CD1c-positive myeloid dendritic cell (primary cell): ENCODE measurements around the gene CPLX4.
A peak's percentile ranks its signal among the peaks of the same experiment; 100 is the strongest.

Source experiments
- DNase-seq: peaks from one replicate; pipeline ENCODE4 v3.0.0-alpha.2; 2016; ENCODE audit errors: extremely low spot score

The CPLX4 gene

GRCh38 chr18:59306640-59307039 lies 11.8 kb downstream of the CPLX4 start:
- no peak for DNase-seq

GRCh38 chr18:59305295-59305694 lies 13.2 kb downstream of the CPLX4 start:
- DNase-seq, result no peak

- no peak for DNase-seq
These were observed 14.7 kb downstream of the CPLX4 start for GRCh38 chr18:59303656-59304195.

- DNase-seq, result no peak
These were observed 15.4 kb downstream of the CPLX4 start for GRCh38 chr18:59303006-59303405.

- no peak for DNase-seq
These were observed 16.5 kb downstream of the CPLX4 start for GRCh38 chr18:59301929-59302328.

GRCh38 chr18:59300676-59301285 lies 17.7 kb downstream of the CPLX4 start:
- no peak for DNase-seq

GRCh38 chr18:59298871-59299270 lies 19.6 kb downstream of the CPLX4 start:
- no peak for DNase-seq

GRCh38 chr18:59293317-59293716 lies 25.1 kb downstream of the CPLX4 start:
- no peak for DNase-seq

- no peak for DNase-seq
These were observed 32.1 kb downstream of the CPLX4 start for GRCh38 chr18:59286341-59286740.

GRCh38 chr18:59282341-59282740 lies 36.1 kb downstream of the CPLX4 start:
- DNase-seq, result no peak

- DNase-seq, result no peak
These were observed 38.7 kb downstream of the CPLX4 start for GRCh38 chr18:59279722-59280121.

GRCh38 chr18:59279193-59279592 lies 39.3 kb downstream of the CPLX4 start:
- no peak for DNase-seq

GRCh38 chr18:59278793-59279192 lies 39.7 kb downstream of the CPLX4 start:
- DNase-seq, result no peak

- no peak for DNase-seq
These were observed 42.4 kb downstream of the CPLX4 start for GRCh38 chr18:59276047-59276446.

GRCh38 chr18:59275406-59275949 lies 43.0 kb downstream of the CPLX4 start:
- no peak for DNase-seq

- DNase-seq, result no peak
These were observed 43.9 kb downstream of the CPLX4 start for GRCh38 chr18:59274533-59274928.

GRCh38 chr18:59273759-59274532 lies 44.5 kb downstream of the CPLX4 start:
- DNase-seq, result no peak

GRCh38 chr18:59272891-59273758 lies 45.3 kb downstream of the CPLX4 start, which contains the start of gene RAX:
TSS of gene RAX (minus strand) at chr18:59273454. CDS start at chr18:59273206, 248 bp downstream.
- peak; percentile 10 for DNase-seq

- no peak for DNase-seq
These were observed 46.1 kb downstream of the CPLX4 start for GRCh38 chr18:59272221-59272888.

- DNase-seq, result no peak
These were observed 46.7 kb downstream of the CPLX4 start for GRCh38 chr18:59271606-59272220.
